Daoy (cell line): ENCODE data around the gene ATXN1L. TPM values are rescaled to one million over a fixed set of nuclear protein-coding genes. Genes with fewer than 3 reads are reported as not detected.
A peak's percentile ranks its signal among the peaks of the same experiment; 100 is the strongest.
"Not testable (repeated sequence)": the region's sequence is repeated elsewhere in the genome, so short reads cannot be mapped to it uniquely, and the experiment has no call there.

Experiments used
- DNase-seq: peaks from one replicate; pipeline ENCODE4 v3.0.0-alpha.2; 2015; ENCODE audit warnings: low read depth
- total RNA-seq: library from RNA; depleted of rRNA; stranded (reverse); fragments of >200 nt; shearing (Covaris generic); gene quantifications from 2 replicates; pipeline ENCODE4 v1.2.3, GENCODE V29; 2014; rRNA removed

ATXN1L gene
- total RNA-seq, 1 experiment from 2014 or later: 13.0 TPM

GRCh38 chr16:71893888-71894228 lies 48.1 kb downstream of the ATXN1L start:
- DNase-seq: no peak

GRCh38 chr16:71894229-71894920 lies 48.6 kb downstream of the ATXN1L start:
- peak; percentile 58 for DNase-seq

GRCh38 chr16:71894921-71895678 lies 49.3 kb downstream of the ATXN1L start, which contains the start of gene IST1:
Gene IST1 (plus strand): TSS chr16:71895531. CDS start chr16:71915641, 20,110 bp downstream.
- DNase-seq: peak; percentile 98

GRCh38 chr16:71895679-71896365 lies 50.0 kb downstream of the ATXN1L start:
- peak; percentile 20 for DNase-seq

GRCh38 chr16:71896764-71897368 lies 51.1 kb downstream of the ATXN1L start:
- no peak for DNase-seq

GRCh38 chr16:71899171-71899570 lies 53.4 kb downstream of the ATXN1L start:
- DNase-seq: no peak

GRCh38 chr16:71902656-71903365 lies 57.0 kb downstream of the ATXN1L start:
- DNase-seq: no peak

GRCh38 chr16:71903608-71904007 lies 57.8 kb downstream of the ATXN1L start:
- DNase-seq: no peak

GRCh38 chr16:71904239-71904638 lies 58.5 kb downstream of the ATXN1L start:
- no peak for DNase-seq

GRCh38 chr16:71905765-71906164 lies 60.0 kb downstream of the ATXN1L start:
- DNase-seq: not testable (repeated sequence)

Other genes with a start within 250 kb of the ATXN1L start
- gene MARVELD3, start 219.8 kb upstream of the ATXN1L start, total RNA-seq: 0.11 and 0.18 TPM in 2 replicates
- gene PHLPP2, start 121.3 kb upstream of the ATXN1L start, total RNA-seq: 1.7 and 2.3 TPM in 2 replicates
- 32.0 and 41.9 TPM in 2 replicates for gene AP1G1, start 37.1 kb upstream of the ATXN1L start, total RNA-seq
- 3.5 and 4.5 TPM in 2 replicates for gene ZNF821, start 38.2 kb downstream of the ATXN1L start, total RNA-seq
- 178 and 216 TPM in 2 replicates for gene IST1, start 49.6 kb downstream of the ATXN1L start, total RNA-seq
- gene PKD1L3, start 154.4 kb downstream of the ATXN1L start, total RNA-seq: not detected in 2 replicates
- 8.4 and 9.1 TPM in 2 replicates for gene DHODH, start 162.8 kb downstream of the ATXN1L start, total RNA-seq
- not detected in 2 replicates for gene HP, start 208.5 kb downstream of the ATXN1L start, total RNA-seq
- not detected in 2 replicates for gene HPR, start 217.2 kb downstream of the ATXN1L start, total RNA-seq
- 24.2 and 29.4 TPM in 2 replicates for gene TXNL4B, start 247.6 kb downstream of the ATXN1L start, total RNA-seq
- gene DHX38, start 247.9 kb downstream of the ATXN1L start, total RNA-seq: 47.9 and 70.0 TPM in 2 replicates